ENCODE results near the gene PTPRN2. TPM values are rescaled to one million over a fixed set of nuclear protein-coding genes. Genes with fewer than 3 reads are reported as not detected.

PTPRN2 gene
- total RNA-seq, 1 donor from 2014 or later = 11.4 TPM

DNA sequence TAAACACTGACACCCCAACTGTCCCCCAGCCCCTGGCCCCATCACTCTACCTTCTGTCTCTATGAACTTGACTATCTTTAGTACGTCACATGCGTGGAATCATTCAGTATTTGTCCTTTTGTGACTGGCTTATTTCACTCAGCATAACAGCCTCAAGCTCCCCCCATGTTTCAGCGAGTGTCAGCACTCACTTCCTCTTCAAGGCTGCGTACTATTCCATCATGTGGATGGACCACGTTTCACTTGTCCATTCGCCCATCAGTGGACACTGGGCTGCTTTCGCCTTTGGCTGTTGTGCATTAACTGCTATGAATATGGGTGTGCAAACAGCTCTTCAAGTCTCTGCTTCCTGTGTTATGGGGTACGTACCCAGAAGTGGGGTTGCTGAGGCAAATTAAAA is 100.7 kb downstream of the PTPRN2 start:
- TF ChIP-seq, protein P1, sequence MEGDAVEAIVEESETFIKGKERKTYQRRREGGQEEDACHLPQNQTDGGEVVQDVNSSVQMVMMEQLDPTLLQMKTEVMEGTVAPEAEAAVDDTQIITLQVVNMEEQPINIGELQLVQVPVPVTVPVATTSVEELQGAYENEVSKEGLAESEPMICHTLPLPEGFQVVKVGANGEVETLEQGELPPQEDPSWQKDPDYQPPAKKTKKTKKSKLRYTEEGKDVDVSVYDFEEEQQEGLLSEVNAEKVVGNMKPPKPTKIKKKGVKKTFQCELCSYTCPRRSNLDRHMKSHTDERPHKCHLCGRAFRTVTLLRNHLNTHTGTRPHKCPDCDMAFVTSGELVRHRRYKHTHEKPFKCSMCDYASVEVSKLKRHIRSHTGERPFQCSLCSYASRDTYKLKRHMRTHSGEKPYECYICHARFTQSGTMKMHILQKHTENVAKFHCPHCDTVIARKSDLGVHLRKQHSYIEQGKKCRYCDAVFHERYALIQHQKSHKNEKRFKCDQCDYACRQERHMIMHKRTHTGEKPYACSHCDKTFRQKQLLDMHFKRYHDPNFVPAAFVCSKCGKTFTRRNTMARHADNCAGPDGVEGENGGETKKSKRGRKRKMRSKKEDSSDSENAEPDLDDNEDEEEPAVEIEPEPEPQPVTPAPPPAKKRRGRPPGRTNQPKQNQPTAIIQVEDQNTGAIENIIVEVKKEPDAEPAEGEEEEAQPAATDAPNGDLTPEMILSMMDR (IDR thresholded peaks at IDR 0.05; ENCODE audit: unreplicated experiment) = no peak
- Mint-ChIP-seq H3K27ac (no peak overlapping the region), H3K27me3 (no peaks in the 10 kb centered on the region), H3K36me3 (ENCODE audit: insufficient read depth) (no peaks in the 10 kb centered on the region), H3K4me1 (ENCODE audit: low read depth) (no peaks in the 10 kb centered on the region), H3K9me3 (ENCODE audit: low read depth) (no peaks in the 10 kb centered on the region), H3K4me3 (ENCODE audit: low read depth) (no peak overlapping the region)
- DNase-seq (ENCODE audit: low spot score, unreplicated experiment) = no peak

DNA sequence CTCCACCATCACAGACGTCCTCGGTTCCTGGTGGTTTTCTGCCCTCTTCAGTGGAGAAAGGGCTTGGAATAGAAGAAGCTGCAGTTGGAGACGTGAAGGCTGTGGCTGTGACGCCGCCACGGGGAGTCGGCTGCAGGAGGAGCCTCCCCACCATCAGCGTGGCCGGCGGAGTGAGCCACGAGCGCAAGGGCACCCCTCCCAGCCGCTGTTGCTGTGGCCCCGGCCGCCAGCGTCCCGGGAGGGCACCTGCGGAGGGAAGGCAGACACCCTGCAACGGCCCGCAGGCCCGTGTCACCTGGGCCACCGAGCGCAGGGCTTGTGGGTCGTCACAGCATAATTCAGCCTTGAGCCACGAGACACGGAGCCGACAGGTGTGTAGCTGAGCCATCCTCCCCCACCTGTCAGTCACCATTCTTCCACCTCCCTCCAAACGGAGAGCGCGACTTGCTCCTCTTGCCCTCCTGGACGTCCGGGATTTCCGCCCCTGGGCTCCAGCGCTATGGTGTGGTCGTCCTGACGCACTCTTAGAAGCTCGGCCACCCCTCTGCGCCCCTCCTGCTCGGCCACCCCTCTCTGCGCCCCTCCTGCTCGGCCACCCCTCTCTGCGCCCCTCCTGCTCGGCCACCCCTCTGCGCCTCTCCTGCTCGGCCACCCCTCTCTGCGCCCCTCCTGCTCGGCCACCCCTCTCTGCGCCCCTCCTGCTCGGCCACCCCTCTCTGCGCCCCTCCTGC is 102.7 kb downstream of the PTPRN2 start:
- Mint-ChIP-seq H3K4me1 (ENCODE audit: low read depth) (no peaks in the 10 kb centered on the region), H3K36me3 (ENCODE audit: insufficient read depth) (no peaks in the 10 kb centered on the region), H3K4me3 (ENCODE audit: low read depth) (no peak overlapping the region), H3K9me3 (ENCODE audit: low read depth) (no peaks in the 10 kb centered on the region), H3K27ac (no peak overlapping the region), H3K27me3 (peaks cover 4% of the 10 kb centered on the region)
- TF ChIP-seq, protein P1 (IDR thresholded peaks at IDR 0.05; ENCODE audit: unreplicated experiment) = no peak
- DNase-seq (ENCODE audit: low spot score, unreplicated experiment) = no peak

DNA sequence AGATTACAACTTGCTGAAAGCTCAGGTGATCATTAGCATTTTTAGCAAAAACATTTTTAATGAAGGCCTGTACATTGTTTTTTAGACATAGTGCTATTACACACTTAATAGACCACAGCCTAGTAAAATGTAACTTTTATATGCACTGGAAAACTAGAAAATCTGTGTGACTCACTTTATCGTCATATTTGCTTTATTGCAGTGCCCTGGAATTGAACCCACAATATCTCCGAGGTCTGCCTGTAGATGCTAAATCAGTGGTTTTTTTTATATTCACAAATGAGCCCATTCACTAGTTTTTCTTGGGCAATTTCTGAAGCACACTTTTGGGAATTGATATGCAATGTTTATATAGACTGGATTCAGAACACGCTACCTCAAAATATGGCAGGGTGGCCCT is 105.1 kb downstream of the PTPRN2 start:
- Mint-ChIP-seq H3K36me3 (ENCODE audit: insufficient read depth) (no peaks in the 10 kb centered on the region), H3K4me3 (ENCODE audit: low read depth) (no peak overlapping the region)
- DNase-seq (ENCODE audit: low spot score, unreplicated experiment) = no peak

DNA sequence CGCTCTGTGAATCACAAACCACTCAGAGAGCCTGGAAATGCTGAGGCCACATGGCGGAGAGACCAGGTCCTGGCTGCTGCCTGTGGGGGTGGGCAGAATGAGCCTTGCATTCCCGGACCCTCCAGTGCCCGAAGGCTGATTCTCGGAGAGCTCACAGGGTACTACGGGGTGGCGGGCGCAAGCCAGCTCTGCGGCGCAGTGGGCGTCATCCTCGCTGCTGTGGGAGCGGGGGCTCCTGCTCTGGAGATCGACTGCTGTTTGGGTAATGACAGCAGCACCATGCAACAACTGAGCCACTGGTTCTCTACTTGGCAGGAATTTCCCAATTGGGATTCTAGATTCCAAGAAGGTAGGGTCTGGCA is 108.0 kb downstream of the PTPRN2 start:
- H3K9me3 Mint-ChIP-seq (ENCODE audit: low read depth) = no peaks in the 10 kb centered on the region

More for the DNA sequence above, 105.1 kb downstream of the PTPRN2 start:
- peaks cover 6% of the 10 kb centered on the region for H3K27me3 Mint-ChIP-seq
- H3K9me3 Mint-ChIP-seq (ENCODE audit: low read depth) = no peaks in the 10 kb centered on the region
- TF ChIP-seq, protein P1 (IDR thresholded peaks at IDR 0.05; ENCODE audit: unreplicated experiment) = no peak
- no peaks in the 10 kb centered on the region for H3K4me1 Mint-ChIP-seq (ENCODE audit: low read depth)
- no peak overlapping the region for H3K27ac Mint-ChIP-seq

DNA sequence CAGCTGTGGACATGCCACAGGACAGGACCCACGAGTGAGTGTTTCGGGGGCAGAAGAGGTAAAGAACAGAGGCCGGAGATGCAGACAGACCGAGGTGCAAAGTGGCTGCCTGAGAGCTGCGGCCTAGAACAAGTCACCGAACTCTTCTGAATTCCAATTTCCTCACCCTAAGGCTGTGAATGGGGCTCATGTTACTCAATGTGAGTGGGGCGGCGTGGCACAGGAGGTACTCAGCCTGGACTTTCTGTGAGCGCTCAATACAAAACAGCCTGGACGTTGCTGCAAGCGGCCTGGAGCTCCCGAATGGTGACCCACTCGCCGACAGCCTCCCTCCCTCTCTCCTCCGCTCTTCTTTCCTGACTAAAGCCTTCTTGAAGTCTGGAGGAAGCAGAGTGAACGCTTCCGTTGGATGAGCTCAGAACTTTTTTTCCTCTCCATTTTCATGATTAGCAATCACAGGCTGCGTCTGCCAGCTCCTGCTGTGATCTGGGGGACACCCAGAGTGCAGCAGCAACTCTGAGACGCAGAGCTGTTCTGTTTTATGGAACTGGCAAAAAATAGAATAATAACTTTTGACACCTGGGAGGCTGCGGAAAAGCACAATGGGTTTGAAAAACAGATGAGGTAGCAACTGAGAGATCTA is 108.5 kb downstream of the PTPRN2 start:
- Mint-ChIP-seq H3K4me1 (ENCODE audit: low read depth) (no peaks in the 10 kb centered on the region), H3K9me3 (ENCODE audit: low read depth) (no peaks in the 10 kb centered on the region), H3K4me3 (ENCODE audit: low read depth) (no peak overlapping the region), H3K36me3 (ENCODE audit: insufficient read depth) (no peaks in the 10 kb centered on the region), H3K27me3 (peaks cover 6% of the 10 kb centered on the region), H3K27ac (no peak overlapping the region)
- DNase-seq (ENCODE audit: low spot score, unreplicated experiment) = no peak
- TF ChIP-seq, protein P1 (IDR thresholded peaks at IDR 0.05; ENCODE audit: unreplicated experiment) = no peak

More for the DNA sequence above, 108.0 kb downstream of the PTPRN2 start:
- TF ChIP-seq, protein P1 (IDR thresholded peaks at IDR 0.05; ENCODE audit: unreplicated experiment) = no peak
- Mint-ChIP-seq H3K27ac (no peak overlapping the region), H3K4me3 (ENCODE audit: low read depth) (no peak overlapping the region), H3K4me1 (ENCODE audit: low read depth) (no peaks in the 10 kb centered on the region), H3K36me3 (ENCODE audit: insufficient read depth) (no peaks in the 10 kb centered on the region), H3K27me3 (peaks cover 6% of the 10 kb centered on the region)
- DNase-seq (ENCODE audit: low spot score, unreplicated experiment) = no peak
